ENCODE measurements around the gene APC2.
A peak's percentile ranks its signal among the peaks of the same experiment; 100 is the strongest.
"Not testable (repeated sequence)": the region's sequence is repeated elsewhere in the genome, so short reads cannot be mapped to it uniquely, and the experiment has no call there.

APC2 gene

GRCh38 chr19:1467490-1468273 is 17.8 kb downstream of the APC2 start:
- no peak for DNase-seq

GRCh38 chr19:1468274-1468820 is 18.4 kb downstream of the APC2 start:
- DNase-seq: no peak

- DNase-seq: no peak
Observed at GRCh38 chr19:1468821-1469254, 18.9 kb downstream of the APC2 start.

GRCh38 chr19:1469255-1470054 is 19.5 kb downstream of the APC2 start:
- DNase-seq: no peak

DNA sequence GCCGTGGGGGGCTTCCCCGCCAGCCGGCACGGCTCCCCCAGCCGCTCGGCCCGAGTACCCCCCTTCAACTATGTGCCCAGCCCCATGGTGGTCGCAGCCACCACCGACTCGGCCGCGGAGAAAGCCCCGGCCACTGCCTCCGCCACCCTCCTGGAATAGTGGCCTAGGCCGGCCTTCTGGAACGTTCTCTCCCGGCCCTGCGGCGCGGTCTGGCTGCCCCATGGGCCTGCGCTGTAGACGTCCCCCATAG is 20.1 kb downstream of the APC2 start:
- DNase-seq: no peak

GRCh38 chr19:1470305-1471009 is 20.5 kb downstream of the APC2 start:
- DNase-seq: peak; percentile 95

DNA sequence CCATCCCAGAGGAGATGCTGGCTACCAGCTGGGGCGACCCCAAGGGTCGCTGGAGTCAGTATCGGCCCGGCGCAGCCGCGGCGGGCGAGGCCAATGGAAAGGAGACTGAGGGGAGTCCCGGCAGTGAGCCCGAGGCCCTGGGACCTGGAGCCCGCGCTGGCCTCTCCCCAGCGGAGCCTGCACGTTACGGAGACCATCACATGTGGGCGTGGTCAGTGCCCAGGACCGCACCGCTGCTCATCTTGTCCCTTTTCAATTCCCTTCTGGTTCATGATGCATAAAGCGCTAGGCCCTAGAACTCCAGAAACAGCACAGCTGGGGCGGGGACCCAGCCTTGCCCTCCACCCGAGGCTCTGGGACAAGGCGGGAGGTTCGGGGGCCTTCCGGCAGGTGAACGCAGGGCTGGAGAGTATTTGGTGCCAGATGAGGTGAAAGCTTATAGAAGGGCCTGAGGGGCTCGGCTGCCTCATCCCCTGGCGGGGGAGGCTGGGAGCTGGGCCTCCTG is 21.1 kb downstream of the APC2 start:
- peak; percentile 67 for DNase-seq

GRCh38 chr19:1471515-1472160 is 21.7 kb downstream of the APC2 start:
- peak; percentile 50 for DNase-seq

DNA sequence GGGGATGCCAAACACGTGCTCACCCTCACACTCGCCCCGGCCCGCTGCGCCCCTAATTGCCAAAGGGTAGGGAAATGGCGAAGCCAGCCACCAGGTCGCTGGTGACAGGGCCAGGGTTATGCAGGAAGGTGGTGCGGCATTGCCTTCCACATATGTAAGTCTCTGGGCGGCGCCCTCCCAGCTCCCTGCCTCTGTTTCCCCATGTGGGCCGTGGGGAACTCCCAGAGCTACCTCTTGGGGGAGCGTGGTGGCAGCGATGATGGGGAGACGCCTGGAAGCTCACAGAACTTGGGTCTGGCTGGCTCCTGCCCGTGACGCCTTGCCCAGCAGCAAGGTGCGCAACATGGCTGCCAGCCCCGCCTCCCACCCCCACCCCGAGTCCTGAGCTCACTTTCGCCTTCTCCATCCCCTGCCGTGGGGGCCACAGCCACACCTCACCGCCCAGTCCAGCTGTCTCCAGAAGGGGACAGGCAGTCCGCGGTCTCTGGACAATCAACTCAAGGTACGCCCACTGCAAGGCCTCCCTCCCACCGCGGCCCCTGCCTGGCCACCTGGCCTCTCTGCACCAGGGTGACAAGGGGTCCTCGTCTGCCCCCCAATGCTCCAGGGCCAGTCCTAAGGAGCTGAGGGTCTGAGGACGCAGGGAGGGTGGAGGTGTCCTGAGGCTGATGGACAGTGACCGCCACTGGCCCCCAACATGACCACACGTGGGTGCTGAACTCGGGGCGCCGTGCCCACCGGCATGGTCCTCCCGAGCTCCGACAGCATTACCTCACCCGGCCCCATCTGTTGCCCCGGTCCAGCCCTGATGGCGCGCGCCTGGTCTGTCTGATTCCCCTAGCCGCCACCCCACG is 22.5 kb downstream of the APC2 start:
- peak; percentile 42 for DNase-seq

GRCh38 chr19:1473085-1473851 is 23.3 kb downstream of the APC2 start:
- no peak for DNase-seq

GRCh38 chr19:1474011-1474764 is 24.3 kb downstream of the APC2 start:
- DNase-seq: no peak

GRCh38 chr19:1474765-1475351 is 24.9 kb downstream of the APC2 start:
- no peak for DNase-seq

DNA sequence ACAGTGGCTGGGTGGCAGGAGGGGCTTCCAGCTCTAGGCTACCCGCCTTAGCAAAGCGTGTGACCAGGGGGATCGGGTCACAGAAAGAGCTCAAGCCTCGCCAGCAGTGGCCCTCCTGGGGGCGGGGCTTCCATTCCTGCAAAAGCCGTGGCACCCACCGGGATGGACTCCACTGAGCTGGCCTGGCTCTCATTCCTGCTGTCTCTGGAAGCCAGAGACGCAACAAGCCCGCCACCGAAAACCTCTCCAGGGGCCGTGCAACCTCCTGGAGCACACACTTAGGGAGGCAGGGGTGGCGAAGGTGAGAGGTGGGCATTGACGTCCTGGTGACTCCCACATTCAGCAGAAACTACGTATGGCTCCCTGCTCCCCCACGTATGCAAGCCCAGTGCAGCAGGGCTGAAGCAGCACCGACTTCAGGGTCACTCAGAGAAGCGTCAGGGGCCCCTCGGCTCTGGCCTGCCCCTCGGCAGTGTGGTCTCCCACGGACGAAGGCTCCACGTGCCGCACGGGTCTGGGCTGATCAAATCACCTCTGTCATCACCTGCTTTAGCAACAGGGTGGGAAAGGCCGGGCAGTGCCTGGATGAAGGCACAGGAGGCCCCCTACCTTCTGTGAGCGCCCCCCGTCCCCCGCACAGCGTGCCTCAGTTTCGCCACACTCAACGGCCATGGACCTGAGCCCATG is 26.0 kb downstream of the APC2 start:
- DNase-seq: no peak

- not testable (repeated sequence) for DNase-seq
Observed at GRCh38 chr19:1477056-1477455, 27.1 kb downstream of the APC2 start.

DNA sequence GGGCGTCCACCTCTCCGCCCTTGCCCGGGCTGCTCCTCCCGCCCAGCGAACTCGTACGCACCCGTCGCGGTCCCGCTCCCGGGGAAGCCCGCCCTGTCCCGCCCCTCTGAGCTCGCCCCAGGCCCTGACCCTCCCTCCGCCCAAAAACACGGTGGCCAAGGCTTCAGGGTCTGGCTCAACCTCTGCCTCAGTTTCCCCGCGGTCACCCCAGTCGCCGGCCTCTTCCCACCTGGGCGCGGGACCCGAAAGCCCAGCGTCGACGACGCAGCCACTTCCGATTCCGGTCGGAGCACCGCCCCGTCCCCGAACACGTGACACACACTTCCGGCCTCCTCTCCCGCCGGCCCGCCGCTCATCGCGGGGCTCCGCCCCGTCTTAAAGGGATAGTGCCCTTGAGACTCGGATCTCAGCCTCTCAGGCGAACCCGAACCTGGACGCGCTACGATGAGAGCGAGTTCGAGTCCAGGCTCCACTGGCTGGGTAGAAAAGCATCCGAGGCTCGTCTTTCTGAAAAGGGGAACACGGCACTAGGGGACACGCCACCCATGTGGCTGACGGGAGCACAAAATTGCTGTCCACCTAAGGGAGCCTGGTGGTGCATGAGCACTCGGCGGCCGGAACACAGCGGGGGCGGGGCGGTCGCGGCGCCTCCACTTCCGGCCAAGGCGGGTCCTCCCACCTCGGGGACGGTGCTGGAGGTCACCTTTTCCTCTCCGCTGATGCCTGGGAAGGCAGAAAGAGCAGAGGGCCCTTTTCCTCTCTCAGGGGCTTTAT is 29.2 kb downstream of the APC2 start, which contains the start of gene C19orf25:
Gene C19orf25 (minus strand): TSS at position 282 of the 774 bp plus-strand sequence. CDS start 312 bp downstream, outside the sequence.
- DNase-seq: peak; percentile 96

GRCh38 chr19:1481224-1481892 is 31.4 kb downstream of the APC2 start:
- no peak for DNase-seq

- DNase-seq: no peak
Observed at GRCh38 chr19:1481893-1482360, 32.0 kb downstream of the APC2 start.
